ENCODE data around the gene ZFHX3. TPM values are rescaled to one million over a fixed set of nuclear protein-coding genes. Genes with fewer than 3 reads are reported as not detected.

ZFHX3 gene
- total RNA-seq, 2 donors from 2014 or later: 12.5 to 18.0 TPM

DNA sequence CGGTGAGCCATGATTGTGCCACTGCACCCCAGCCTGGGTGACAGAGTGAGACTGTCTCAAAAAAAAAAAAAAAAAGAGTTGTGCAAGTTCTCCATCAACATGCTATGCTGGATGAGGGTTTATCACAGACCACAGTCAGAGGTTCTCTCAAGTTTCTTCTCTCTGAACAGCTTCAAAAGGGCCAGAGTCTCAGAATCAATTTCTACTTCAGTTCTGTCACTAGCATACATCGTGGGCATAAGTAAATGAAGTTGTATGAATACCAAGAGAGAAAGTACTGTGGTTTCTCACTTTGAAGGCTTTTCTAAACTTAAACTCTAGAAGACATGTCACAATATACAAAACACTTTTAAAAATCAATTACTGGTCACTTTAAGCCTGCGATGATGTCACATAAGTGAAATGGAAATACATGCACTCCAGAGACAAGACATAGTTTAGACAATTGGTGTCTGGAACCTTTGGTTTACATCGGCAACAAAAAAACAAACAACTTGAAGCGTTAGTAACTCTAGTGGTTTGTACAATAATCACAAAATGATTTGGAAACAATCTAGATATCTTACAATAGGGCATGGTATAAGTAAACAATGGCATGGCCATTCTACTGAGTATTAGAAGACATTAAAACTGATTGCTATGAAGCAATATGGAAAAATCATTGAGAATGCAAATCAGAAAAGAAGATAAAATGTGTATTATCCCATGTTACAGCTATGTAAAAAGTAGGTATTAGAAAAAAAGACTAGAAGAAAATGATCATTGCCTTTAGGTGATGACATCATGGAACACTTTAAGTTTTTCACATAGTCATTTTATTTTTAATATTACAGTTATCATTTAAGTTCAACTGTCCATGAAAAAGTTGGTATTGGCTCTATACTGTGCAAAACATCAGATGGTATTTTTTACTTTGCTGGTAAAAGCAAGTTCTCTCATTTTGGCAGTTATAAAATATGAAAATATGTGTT, 232.3 kb downstream of the ZFHX3 start:
- intact Hi-C loops (cut with DNase I, micrococcal nuclease): no loop called here
- DNase-seq (no peak), ATAC-seq (no peak)

DNA sequence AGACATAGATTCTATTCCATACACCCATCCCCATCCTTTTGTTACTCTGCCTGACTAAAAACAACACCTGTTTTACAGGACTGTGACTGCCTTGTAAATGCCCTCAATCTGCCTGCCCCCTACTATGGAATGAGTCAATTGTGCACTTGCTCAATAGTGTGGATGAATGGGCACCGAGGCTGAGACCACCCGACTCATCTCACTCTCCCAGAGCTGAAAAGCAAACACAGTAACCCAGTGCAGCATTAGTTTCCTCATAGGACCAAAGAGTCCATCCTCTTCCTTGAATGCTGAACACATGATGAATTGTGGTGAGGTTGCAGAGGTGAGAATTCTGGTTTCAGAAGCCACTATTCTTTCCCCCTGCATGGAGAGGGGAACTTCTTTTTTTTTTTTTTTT, 233.7 kb downstream of the ZFHX3 start:
- intact Hi-C loops (cut with DNase I, micrococcal nuclease): no loop called here
- ATAC-seq (no peak), DNase-seq (no peak)

DNA sequence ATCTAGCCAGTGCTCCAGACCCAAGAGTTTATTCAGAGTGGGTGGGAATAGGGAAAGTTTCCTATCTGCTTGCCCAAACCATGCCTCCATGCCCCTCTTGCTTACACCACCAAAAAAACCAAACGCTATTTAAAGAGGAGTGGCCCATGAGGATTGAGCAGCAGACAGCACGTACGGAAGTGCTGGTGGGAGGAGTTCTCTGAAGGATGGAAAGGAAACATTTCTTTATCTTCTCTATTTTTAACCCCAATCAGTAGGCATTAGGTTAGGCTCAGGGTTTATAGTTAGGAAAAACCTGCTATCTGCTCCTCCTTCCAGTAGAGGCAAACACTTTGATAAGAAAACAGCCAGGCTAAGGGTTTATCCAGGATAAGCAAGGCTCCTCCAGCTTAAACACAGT, 235.3 kb downstream of the ZFHX3 start:
- ATAC-seq: no peak
- intact Hi-C loops (cut with DNase I, micrococcal nuclease): no loop called here
- no peak for DNase-seq

- DNase-seq (no peak), ATAC-seq (no peak)
- intact Hi-C loops (cut with DNase I, micrococcal nuclease): no loop called here
These were observed 236.1 kb downstream of the ZFHX3 start for GRCh38 chr16:72811876-72812275.

GRCh38 chr16:72811188-72811720, 236.7 kb downstream of the ZFHX3 start:
- ATAC-seq (no peak), DNase-seq (no peak)
- intact Hi-C loops (cut with DNase I, micrococcal nuclease): no loop called here

DNA sequence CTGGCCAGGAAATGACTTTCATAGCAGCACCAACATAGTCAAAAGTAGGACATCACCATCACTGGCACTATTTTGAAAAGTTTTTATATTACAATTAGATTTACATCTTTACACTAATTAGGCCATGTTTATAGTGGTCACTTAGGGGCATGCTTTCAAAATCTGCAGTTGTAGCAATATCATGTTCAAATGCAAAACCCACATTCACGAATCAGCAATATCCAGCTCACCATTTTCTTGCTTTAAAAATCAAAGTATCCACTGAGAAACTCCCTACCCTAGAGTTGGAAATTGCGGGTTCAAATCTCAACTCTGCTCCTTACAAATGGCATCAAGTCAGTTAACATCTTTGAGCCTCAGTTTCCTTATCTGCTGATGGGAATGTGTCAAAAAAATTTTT, 237.4 kb downstream of the ZFHX3 start:
- intact Hi-C loops (cut with DNase I, micrococcal nuclease): no loop called here

DNA sequence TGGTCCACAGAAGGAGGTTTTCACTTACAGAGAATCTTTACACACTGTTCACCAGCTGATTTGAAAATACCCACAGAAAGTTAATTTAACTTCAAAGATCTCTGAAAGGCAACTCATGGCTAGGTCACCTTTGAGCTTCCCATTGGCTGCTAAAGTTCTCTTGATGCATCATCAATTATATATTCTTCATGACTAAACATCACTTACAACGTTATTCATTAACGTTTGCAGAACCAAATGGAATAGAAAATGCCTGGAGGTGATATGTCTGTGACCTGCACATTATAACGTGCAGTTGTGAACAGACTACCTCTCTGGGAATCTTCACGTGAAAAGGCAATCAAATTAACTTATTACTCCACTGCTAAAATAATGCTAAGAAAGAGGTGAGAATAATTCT, 238.5 kb downstream of the ZFHX3 start:
- ATAC-seq (no peak), DNase-seq (no peak)
- intact Hi-C loops (cut with DNase I, micrococcal nuclease): no loop called here

More for the DNA sequence above, 237.4 kb downstream of the ZFHX3 start:
- ATAC-seq (no peak), DNase-seq (no peak)

DNA sequence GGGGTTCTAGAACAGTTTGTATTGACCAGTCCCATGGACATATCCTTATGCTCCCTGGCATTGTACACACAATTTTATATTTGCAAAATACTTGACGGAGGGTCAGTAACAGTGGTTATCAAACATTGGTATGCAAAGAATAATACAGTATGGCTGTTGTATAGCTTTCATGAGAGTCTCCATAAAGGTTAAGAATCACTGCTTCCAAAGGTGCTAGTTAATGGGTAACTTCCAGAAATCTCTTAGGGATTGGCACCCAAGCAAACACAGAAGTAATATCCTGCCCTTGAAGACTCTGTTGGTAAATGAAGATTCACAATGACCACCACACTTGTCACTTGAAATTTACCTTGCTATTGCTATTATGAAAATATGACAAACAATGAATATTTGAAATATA, 239.2 kb downstream of the ZFHX3 start:
- ATAC-seq: peak; percentile 93
- intact Hi-C loops (cut with DNase I, micrococcal nuclease): no loop called here
- no peak for DNase-seq

- DNase-seq (no peak), ATAC-seq (no peak)
- intact Hi-C loops (cut with DNase I, micrococcal nuclease): no loop called here
These were observed 240.7 kb downstream of the ZFHX3 start for GRCh38 chr16:72807245-72807644.

DNA sequence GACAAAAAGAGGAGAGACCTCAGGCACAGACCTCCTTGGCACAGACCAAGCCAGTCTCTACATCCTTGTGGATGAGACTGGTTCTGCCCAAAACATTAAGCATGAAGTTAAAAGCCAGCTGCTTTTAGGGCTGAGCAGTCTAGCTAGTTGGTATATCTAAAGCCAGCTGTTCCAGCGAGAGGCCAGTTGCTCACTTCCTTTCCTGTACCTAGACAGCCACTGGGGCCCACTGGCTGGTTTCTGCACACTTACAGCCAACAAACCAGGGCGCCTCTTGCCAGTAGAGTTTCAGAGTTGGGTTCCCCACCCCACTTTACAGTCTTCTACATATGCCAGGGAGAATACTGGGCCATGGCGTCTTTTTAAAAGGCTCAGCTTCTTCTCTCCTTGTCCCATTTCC, 242.4 kb downstream of the ZFHX3 start:
- no peak for DNase-seq
- no peak for ATAC-seq
- intact Hi-C loops (cut with DNase I, micrococcal nuclease): no loop called here

GRCh38 chr16:72800524-72801161, 247.3 kb downstream of the ZFHX3 start:
- intact Hi-C loops (cut with DNase I, micrococcal nuclease): no loop called here
- no peak for DNase-seq
- no peak for ATAC-seq

DNA sequence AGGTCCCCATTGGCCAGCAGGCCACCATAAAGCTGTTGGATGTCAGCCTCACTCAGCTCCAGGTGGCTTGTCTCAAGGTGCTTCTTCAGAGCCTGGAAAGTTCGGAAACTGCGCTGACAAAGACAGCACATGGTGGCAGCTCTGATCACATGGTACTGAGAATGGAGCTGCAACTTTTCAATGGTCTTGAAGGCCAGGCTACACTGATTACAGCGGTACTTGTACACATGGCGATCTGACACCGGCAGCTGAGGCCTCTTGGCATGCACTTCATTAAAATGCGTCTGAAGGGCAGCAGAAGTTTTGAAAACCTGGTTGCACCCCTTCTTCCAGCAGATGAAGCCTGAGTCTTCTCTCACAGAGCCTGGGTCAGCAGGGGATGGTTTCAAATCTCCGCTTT, 249.7 kb downstream of the ZFHX3 start:
- intact Hi-C loops (cut with DNase I, micrococcal nuclease): no loop called here
- no peak for ATAC-seq
- no peak for DNase-seq

DNA sequence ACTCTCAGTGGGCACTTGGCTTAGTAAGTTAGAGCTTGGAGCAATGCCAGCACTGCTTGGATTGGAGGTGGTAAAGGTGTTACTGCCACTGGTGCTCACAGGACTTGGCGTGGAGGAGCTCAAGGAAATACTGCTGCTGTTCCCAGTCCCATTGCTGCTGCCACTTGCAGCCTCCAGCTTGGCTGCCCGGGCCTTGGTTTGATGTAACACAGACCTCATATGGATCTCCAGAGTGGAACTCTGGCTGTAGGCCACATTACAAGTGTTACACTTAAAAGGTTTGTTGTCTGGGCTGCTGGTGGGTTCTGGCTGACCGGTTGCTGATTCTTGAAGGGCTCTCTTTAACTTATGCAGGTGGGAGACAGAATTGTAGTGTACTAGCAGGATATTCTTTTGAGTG, 250.3 kb downstream of the ZFHX3 start:
- DNase-seq (no peak), ATAC-seq (no peak)
- intact Hi-C loops (cut with DNase I, micrococcal nuclease): no loop called here

DNA sequence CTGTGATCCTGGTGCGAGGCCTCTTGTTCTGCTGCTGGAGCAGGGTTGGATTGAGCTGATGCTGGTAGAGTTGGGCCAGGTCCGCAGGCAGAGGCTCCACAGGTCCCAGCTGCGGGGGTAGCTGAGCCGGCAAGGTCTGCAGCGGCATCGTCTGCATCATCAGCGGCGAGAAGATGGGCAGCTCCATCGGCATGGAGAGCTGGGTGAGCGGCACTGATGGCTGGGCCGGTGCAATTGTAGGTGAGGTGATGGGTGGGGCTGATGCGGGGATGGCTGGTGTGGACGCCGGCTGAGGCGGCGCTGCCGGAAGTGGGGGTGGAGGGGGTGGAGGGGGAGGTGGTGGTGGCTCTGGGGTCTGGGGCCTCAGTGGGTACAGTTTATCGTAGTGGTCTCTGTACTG, 251.7 kb downstream of the ZFHX3 start:
- no peak for DNase-seq
- intact Hi-C loops (cut with DNase I, micrococcal nuclease): no loop called here
- no peak for ATAC-seq

- no peak for ATAC-seq
- intact Hi-C loops (cut with DNase I, micrococcal nuclease): no loop called here
- DNase-seq: no peak
These were observed 252.9 kb downstream of the ZFHX3 start for GRCh38 chr16:72794986-72795385.

- ATAC-seq (no peak), DNase-seq (no peak)
- intact Hi-C loops (cut with DNase I, micrococcal nuclease): no loop called here
These were observed 253.6 kb downstream of the ZFHX3 start for GRCh38 chr16:72794319-72794718.

DNA sequence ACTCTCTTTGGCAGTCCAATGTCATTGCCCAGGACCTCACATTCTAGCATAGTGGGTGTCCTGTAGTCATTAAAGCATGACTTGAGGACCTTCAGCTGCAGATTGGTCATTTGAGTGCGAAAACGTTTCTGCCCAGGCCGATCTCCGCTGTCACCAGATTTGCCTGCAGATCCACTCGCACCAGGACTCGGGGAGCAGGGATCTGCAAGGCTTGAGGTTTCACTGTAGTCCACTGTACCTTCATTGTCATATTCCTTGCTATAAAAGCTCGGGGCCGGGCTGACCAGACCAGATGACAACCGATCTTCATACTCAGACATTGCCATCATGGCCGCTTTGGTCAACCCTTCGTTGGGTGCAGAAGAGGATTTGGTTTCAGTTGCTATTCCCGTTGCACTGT, 254.2 kb downstream of the ZFHX3 start:
- no peak for ATAC-seq

GRCh38 chr16:72793017-72793416, 254.9 kb downstream of the ZFHX3 start:
- DNase-seq: no peak
- intact Hi-C loops (cut with DNase I, micrococcal nuclease): no loop called here

More for the DNA sequence above, 254.2 kb downstream of the ZFHX3 start:
- intact Hi-C loops (cut with DNase I, micrococcal nuclease): no loop called here
- no peak for DNase-seq

GRCh38 chr16:72791786-72792185, 256.1 kb downstream of the ZFHX3 start:
- intact Hi-C loops (cut with DNase I, micrococcal nuclease): no loop called here
- no peak for ATAC-seq
- DNase-seq: no peak

More at GRCh38 chr16:72793017-72793416, 254.9 kb downstream of the ZFHX3 start:
- no peak for ATAC-seq

GRCh38 chr16:72789921-72790320, 258.0 kb downstream of the ZFHX3 start:
- DNase-seq: no peak
- no peak for ATAC-seq
- intact Hi-C loops (cut with DNase I, micrococcal nuclease): no loop called here
